ENCODE measurements around the gene SVOPL.

SVOPL gene

GRCh38 chr7:138661069-138661635 is 40.0 kb downstream of the SVOPL start:
- DNase-seq (ENCODE audit: low spot score) = no peak

- no peak for DNase-seq (ENCODE audit: low spot score)
Measured at GRCh38 chr7:138658889-138659288, 42.3 kb downstream of the SVOPL start.

- no peak for DNase-seq (ENCODE audit: low spot score)
Measured at GRCh38 chr7:138657854-138658386, 43.2 kb downstream of the SVOPL start.

GRCh38 chr7:138656952-138657351 is 44.2 kb downstream of the SVOPL start:
- DNase-seq (ENCODE audit: low spot score) = no peak

- no peak for DNase-seq (ENCODE audit: low spot score)
Measured at GRCh38 chr7:138654616-138655015, 46.5 kb downstream of the SVOPL start.

- DNase-seq (ENCODE audit: low spot score) = no peak
Measured at GRCh38 chr7:138649506-138649905, 51.7 kb downstream of the SVOPL start.

- no peak for DNase-seq (ENCODE audit: low spot score)
Measured at GRCh38 chr7:138645284-138645683, 55.9 kb downstream of the SVOPL start.

GRCh38 chr7:138632826-138633602 is 68.1 kb downstream of the SVOPL start:
- DNase-seq (ENCODE audit: low spot score) = no peak

GRCh38 chr7:138632384-138632783 is 68.8 kb downstream of the SVOPL start:
- no peak for DNase-seq (ENCODE audit: low spot score)

GRCh38 chr7:138630059-138630610 is 71.0 kb downstream of the SVOPL start:
- no peak for DNase-seq (ENCODE audit: low spot score)

- no peak for DNase-seq (ENCODE audit: low spot score)
Measured at GRCh38 chr7:138627361-138627760, 73.8 kb downstream of the SVOPL start.

- no peak for DNase-seq (ENCODE audit: low spot score)
Measured at GRCh38 chr7:138626846-138627245, 74.3 kb downstream of the SVOPL start.

- no peak for DNase-seq (ENCODE audit: low spot score)
Measured at GRCh38 chr7:138625849-138626230, 75.3 kb downstream of the SVOPL start.

GRCh38 chr7:138625084-138625848 is 75.9 kb downstream of the SVOPL start:
- DNase-seq (ENCODE audit: low spot score) = no peak

GRCh38 chr7:138622841-138623240 is 78.3 kb downstream of the SVOPL start:
- no peak for DNase-seq (ENCODE audit: low spot score)

- DNase-seq (ENCODE audit: low spot score) = no peak
Measured at GRCh38 chr7:138618933-138619332, 82.2 kb downstream of the SVOPL start.

GRCh38 chr7:138618506-138618905 is 82.7 kb downstream of the SVOPL start:
- DNase-seq (ENCODE audit: low spot score) = no peak

GRCh38 chr7:138616085-138616484 is 85.1 kb downstream of the SVOPL start:
- DNase-seq (ENCODE audit: low spot score) = no peak

- no peak for DNase-seq (ENCODE audit: low spot score)
Measured at GRCh38 chr7:138613630-138614029, 87.5 kb downstream of the SVOPL start.

- DNase-seq (ENCODE audit: low spot score) = no peak
Measured at GRCh38 chr7:138610671-138611170, 90.4 kb downstream of the SVOPL start.

- no peak for DNase-seq (ENCODE audit: low spot score)
Measured at GRCh38 chr7:138608275-138608674, 92.9 kb downstream of the SVOPL start.

Data from HuH-7 (cell line).